ENCODE results near the gene TRIM17.

TRIM17 gene

DNA sequence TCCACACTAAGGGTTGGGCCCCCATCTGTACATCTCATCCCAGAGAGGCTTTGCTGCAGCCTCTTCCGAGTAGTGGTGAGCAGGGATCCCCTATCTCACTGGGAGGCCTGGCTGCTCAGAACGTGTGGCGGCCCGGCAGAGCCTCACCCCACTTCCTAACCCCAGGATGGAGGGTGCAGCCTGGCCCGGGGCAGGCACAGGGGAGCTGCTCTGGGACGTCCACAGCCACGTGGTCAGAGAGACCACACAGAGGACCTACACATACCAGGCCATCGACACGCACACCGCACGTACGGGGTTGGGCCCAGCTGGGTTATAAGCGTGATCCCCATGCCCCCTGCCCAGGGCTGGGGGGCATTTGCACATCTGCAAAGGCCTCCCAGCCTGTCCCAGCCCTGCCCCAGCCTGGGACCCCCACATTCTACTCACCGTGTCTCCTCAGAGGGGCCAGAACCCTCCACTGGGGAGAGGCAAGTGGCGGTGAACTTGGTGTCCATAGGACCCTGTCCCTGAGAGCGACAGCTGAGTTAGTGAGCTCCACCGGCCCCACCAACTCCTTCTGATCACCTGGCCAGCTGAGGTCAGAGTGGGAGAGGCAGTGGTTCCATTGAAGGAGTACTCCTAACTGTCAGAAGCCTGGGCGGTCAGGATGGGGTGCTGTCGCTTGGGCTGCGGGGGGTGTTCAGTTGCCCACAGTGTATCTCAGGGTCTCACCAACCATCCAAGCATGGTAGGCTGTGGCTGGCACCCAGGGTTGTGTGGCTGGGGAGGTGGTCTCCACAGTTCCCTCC, 51.2 kb downstream of the TRIM17 start:
- Histone ChIP-seq H3K4me3 (ENCODE audit: low read depth, low read length) (no peak overlapping the region), H3K27ac (no peak overlapping the region), H3K9me3 (ENCODE audit: severe bottlenecking) (no peaks in the 10 kb centered on the region), H3K36me3 (no peaks in the 10 kb centered on the region), H3K27me3 (ENCODE audit: insufficient read depth, low read depth, severe bottlenecking) (no peaks in the 10 kb centered on the region)
- TF ChIP-seq, protein P1, sequence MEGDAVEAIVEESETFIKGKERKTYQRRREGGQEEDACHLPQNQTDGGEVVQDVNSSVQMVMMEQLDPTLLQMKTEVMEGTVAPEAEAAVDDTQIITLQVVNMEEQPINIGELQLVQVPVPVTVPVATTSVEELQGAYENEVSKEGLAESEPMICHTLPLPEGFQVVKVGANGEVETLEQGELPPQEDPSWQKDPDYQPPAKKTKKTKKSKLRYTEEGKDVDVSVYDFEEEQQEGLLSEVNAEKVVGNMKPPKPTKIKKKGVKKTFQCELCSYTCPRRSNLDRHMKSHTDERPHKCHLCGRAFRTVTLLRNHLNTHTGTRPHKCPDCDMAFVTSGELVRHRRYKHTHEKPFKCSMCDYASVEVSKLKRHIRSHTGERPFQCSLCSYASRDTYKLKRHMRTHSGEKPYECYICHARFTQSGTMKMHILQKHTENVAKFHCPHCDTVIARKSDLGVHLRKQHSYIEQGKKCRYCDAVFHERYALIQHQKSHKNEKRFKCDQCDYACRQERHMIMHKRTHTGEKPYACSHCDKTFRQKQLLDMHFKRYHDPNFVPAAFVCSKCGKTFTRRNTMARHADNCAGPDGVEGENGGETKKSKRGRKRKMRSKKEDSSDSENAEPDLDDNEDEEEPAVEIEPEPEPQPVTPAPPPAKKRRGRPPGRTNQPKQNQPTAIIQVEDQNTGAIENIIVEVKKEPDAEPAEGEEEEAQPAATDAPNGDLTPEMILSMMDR (IDR thresholded peaks at IDR 0.05; ENCODE audit: low read depth, low read length), result no peak
- peak; percentile 2 for DNase-seq

DNA sequence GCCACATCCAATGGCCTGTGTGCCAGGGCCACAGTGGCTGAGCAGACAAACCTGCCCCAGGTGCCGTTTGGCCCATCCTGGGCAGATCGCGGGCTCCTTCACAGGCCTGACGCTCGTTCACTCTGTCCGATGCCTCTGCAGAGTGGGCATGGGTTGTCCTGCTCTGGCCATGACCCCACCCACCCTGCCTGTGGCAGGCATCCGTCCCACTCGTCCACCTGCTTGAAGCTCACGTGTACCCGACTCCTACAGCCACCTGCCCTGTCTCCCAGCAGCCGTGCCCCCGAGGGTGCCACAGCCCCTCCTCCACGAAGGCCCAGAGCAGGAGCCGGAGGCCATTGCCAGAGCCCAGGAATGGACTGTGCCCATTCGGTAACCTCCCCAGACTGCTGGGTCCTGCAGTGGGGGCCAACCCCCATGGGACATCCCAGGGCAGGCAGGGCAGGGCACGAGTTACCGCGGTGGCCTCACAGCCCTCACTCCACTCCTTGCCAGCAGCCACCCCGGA, 51.9 kb downstream of the TRIM17 start:
- no peaks in the 10 kb centered on the region for H3K9me3 ChIP-seq (ENCODE audit: severe bottlenecking)
- no peaks in the 10 kb centered on the region for H3K36me3 ChIP-seq
- H3K27ac ChIP-seq, result no peak overlapping the region
- TF ChIP-seq, protein P1 (IDR thresholded peaks at IDR 0.05; ENCODE audit: low read depth, low read length), result no peak
- DNase-seq, result no peak
- no peak overlapping the region for H3K4me3 ChIP-seq (ENCODE audit: low read depth, low read length)
- H3K27me3 ChIP-seq (ENCODE audit: insufficient read depth, low read depth, severe bottlenecking), result no peaks in the 10 kb centered on the region

DNA sequence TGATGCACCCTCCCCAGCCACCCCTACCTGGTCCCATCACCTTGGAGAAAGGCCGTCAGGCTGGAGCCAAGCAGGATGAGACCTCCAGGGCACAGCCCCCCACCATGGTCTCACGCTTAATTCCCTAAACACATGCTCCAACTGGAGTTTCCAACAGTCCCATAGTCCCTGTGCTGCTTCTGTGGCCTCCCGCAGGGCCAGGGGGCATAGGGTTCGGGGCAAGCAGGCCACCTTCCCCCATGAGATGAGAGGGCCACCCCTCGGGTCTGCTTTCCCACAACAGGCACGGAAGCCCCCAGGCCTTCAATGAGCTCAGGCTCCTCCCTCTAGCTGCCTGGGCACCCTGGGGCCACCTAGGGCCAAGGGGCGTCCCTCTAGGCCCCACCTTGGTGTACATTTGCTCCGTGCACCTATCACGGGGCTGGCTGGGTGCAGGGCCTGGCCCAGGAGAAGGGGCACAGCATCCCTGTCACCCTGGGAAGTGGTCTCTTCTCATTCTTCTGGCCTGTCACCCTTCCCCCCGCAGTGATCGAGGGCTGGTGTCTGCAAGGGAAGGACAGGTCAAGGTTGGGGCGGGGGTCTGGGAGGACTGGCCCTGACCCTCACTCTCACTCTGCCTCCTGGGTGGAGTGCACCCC, 52.5 kb downstream of the TRIM17 start:
- TF ChIP-seq, protein P1 (IDR thresholded peaks at IDR 0.05; ENCODE audit: low read depth, low read length), result no peak
- no peaks in the 10 kb centered on the region for H3K9me3 ChIP-seq (ENCODE audit: severe bottlenecking)

DNA sequence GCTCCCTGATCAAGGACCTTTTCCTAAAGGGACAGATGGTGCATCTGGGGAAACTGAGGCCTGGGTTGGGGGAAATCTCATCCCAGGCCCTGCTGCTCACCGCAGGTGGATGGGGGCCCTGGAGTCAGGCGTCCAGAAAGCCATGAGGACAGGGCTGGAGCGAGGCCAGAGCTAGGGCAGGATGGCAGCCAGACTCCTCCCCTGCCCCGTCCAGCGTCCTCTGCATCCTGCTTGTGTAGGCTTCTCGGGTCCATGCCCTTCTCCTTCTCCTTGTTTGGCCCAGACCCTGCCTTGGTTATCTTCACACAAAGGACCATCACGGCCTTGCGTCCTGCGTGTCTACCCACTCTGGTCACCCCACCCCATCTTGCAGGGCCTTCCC, 53.0 kb downstream of the TRIM17 start:
- Histone ChIP-seq H3K9me3 (ENCODE audit: severe bottlenecking) (no peaks in the 10 kb centered on the region), H3K4me3 (ENCODE audit: low read depth, low read length) (no peak overlapping the region), H3K27me3 (ENCODE audit: insufficient read depth, low read depth, severe bottlenecking) (no peaks in the 10 kb centered on the region), H3K27ac (no peak overlapping the region), H3K36me3 (no peaks in the 10 kb centered on the region)
- no peak for DNase-seq
- TF ChIP-seq, protein P1 (IDR thresholded peaks at IDR 0.05; ENCODE audit: low read depth, low read length), result no peak

More for the DNA sequence above, 52.5 kb downstream of the TRIM17 start:
- H3K27me3 ChIP-seq (ENCODE audit: insufficient read depth, low read depth, severe bottlenecking), result no peaks in the 10 kb centered on the region
- no peak overlapping the region for H3K4me3 ChIP-seq (ENCODE audit: low read depth, low read length)
- no peaks in the 10 kb centered on the region for H3K36me3 ChIP-seq
- peak; percentile 2 for DNase-seq
- H3K27ac ChIP-seq, result no peak overlapping the region

DNA sequence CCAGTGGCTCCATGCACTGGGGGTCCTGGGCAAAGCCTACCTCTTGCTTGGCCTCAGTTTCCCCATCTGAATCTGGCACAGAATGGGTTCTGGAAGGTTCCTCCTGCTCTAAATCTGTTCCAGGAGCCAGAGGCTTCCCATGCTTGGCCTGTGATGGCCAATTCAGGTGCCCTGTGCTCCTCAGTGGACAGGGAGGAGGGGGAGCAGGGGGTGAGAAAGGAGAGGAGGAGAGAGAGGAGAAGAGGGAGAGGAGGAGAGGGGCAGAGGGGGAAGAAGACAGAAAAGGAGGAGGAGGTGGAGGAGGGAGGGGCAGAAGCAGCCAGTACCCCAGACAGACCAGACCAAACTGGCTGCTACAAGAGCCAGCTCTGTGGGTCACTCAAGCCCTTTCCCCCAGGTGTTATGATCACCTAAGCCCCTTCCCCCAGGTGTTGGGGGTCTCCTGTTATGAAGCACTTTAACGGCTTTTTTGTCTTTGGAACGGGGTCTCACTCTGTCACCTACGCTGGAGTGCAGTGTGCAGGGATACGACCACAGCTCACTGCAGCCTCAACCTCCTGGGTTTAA, 53.7 kb downstream of the TRIM17 start:
- no peaks in the 10 kb centered on the region for H3K9me3 ChIP-seq (ENCODE audit: severe bottlenecking)
- H3K36me3 ChIP-seq, result no peaks in the 10 kb centered on the region
- TF ChIP-seq, protein P1 (IDR thresholded peaks at IDR 0.05; ENCODE audit: low read depth, low read length), result no peak
- H3K27me3 ChIP-seq (ENCODE audit: insufficient read depth, low read depth, severe bottlenecking), result no peaks in the 10 kb centered on the region
- no peak for DNase-seq
- no peak overlapping the region for H3K27ac ChIP-seq
- no peak overlapping the region for H3K4me3 ChIP-seq (ENCODE audit: low read depth, low read length)
